PFSK-1 (cell line): ENCODE data around the gene ATP13A1.

Source experiments
- POLR2AphosphoS5 ChIP-seq: IDR thresholded peaks from 2 replicates; pipeline ENCODE4 v1.6.1; 2012; ENCODE audit warnings: low read depth, mild to moderate bottlenecking, control low read depth, low read length, moderate library complexity
- TAF1 ChIP-seq: IDR thresholded peaks from 2 replicates; pipeline ENCODE4 v1.6.1; 2012; ENCODE audit warnings: low read length, control low read depth, borderline replicate concordance; ENCODE audit not compliant: insufficient read depth
- TF ChIP-seq, protein P1 (sequence below), 2 experiments: IDR thresholded peaks; 2 replicates each; pipeline versions ENCODE4 v1.6.1 to v1.8.0; 2011 to 2012; ENCODE audit warnings: low read depth in 2 of 2, low read length in 2 of 2, control low read depth in 1 of 2, inconsistent platforms in 1 of 2, mild to moderate bottlenecking in 1 of 2, moderate library complexity in 1 of 2; ENCODE audit not compliant: insufficient read depth in 1 of 2

- no peak for TF ChIP-seq POLR2AphosphoS5
- TF ChIP-seq TAF1 = no peak
- TF ChIP-seq, protein P1, sequence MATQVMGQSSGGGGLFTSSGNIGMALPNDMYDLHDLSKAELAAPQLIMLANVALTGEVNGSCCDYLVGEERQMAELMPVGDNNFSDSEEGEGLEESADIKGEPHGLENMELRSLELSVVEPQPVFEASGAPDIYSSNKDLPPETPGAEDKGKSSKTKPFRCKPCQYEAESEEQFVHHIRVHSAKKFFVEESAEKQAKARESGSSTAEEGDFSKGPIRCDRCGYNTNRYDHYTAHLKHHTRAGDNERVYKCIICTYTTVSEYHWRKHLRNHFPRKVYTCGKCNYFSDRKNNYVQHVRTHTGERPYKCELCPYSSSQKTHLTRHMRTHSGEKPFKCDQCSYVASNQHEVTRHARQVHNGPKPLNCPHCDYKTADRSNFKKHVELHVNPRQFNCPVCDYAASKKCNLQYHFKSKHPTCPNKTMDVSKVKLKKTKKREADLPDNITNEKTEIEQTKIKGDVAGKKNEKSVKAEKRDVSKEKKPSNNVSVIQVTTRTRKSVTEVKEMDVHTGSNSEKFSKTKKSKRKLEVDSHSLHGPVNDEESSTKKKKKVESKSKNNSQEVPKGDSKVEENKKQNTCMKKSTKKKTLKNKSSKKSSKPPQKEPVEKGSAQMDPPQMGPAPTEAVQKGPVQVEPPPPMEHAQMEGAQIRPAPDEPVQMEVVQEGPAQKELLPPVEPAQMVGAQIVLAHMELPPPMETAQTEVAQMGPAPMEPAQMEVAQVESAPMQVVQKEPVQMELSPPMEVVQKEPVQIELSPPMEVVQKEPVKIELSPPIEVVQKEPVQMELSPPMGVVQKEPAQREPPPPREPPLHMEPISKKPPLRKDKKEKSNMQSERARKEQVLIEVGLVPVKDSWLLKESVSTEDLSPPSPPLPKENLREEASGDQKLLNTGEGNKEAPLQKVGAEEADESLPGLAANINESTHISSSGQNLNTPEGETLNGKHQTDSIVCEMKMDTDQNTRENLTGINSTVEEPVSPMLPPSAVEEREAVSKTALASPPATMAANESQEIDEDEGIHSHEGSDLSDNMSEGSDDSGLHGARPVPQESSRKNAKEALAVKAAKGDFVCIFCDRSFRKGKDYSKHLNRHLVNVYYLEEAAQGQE (IDR thresholded peaks at IDR 0.05; ENCODE audit: insufficient read depth in 1 of 2, low read depth in 2 of 2, low read length in 2 of 2) = no peak
Measured at GRCh38 chr19:19602136-19602712, 61.3 kb downstream of the ATP13A1 start.
